GM12878 (cell line): ENCODE data around the gene FGFRL1. TPM values are rescaled to one million over a fixed set of nuclear protein-coding genes. Genes with fewer than 3 reads are reported as not detected.

Experiments used
- ATAC-seq: fragments of 200-7000 bp; cut with Tn5 transposase; 3 replicates; pipeline ENCODE4 v1.9.1; 2020; ENCODE audit warnings: mild to moderate bottlenecking, moderate library complexity
- BruUV-seq: library from RNA; stranded (reverse); fragments of 400-500 nt; replicated peaks from 2 replicates; lab custom pipeline; 2021; lab: Mats Ljungman, UMichigan
- CTCF ChIA-PET: fragments of 300-600 bp; sonication (Branson Sonifier 250); formaldehyde crosslinking; extraction: SDS; loops from one replicate; lab custom pipeline; 2021; ENCODE audit warnings: inconsistent platforms; lab: Yijun Ruan, JAX
- POLR2A ChIA-PET: fragments of 350-600 bp; formaldehyde crosslinking; extraction: SDS; loops from one replicate; lab custom pipeline; 2021; ENCODE audit warnings: inconsistent platforms; lab: Charles Lee
- RAD21 ChIA-PET: fragments of 300-600 bp; sonication (Branson Sonifier 250); formaldehyde crosslinking; loops from one replicate; lab custom pipeline; 2023; ENCODE audit warnings: antibody characterized with exemption; ENCODE audit not compliant: unreplicated experiment; lab: Charles Lee
- SMC1A ChIA-PET: fragments of 300-600 bp; sonication (Branson Sonifier 250); formaldehyde crosslinking; loops from one replicate; lab custom pipeline; 2023; ENCODE audit not compliant: unreplicated experiment, uncharacterized antibody; lab: Charles Lee
- DNase-seq: peaks from one replicate; pipeline ENCODE4 v3.0.0-alpha.2; 2011; ENCODE audit warnings: low read depth, low spot score
- FAIRE-seq: peaks from 3 replicates; lab custom pipeline; 2011; peaks lifted over from hg19 to GRCh38; lab: Jason Lieb, UNC
- H2AFZ ChIP-seq: 2 replicates; pipeline ENCODE4 v1.6.0; 2011; ENCODE audit warnings: low read depth, low read length, control low read depth; ENCODE audit not compliant: control insufficient read depth
- H3K27ac ChIP-seq: 2 replicates; pipeline ENCODE4 v1.5.1; 2011; ENCODE audit warnings: control low read depth; ENCODE audit not compliant: control insufficient read depth, insufficient read depth
- H3K27me3 ChIP-seq, 2 experiments: replicated peaks in 1 of 2; 2 replicates each; pipeline versions ENCODE4 v1.6.0 to v1.6.1; 2011; ENCODE audit warnings: low read length in 1 of 2; ENCODE audit not compliant: control insufficient read depth in 2 of 2, insufficient read depth in 2 of 2
- H3K36me3 ChIP-seq, 2 experiments: 2 replicates each; pipeline ENCODE4 v1.5.1; 2011; ENCODE audit warnings: low read length in 1 of 2; ENCODE audit not compliant: control insufficient read depth in 2 of 2, insufficient read depth in 2 of 2
- H3K4me1 ChIP-seq: 2 replicates; pipeline ENCODE4 v1.6.1; 2011; ENCODE audit warnings: mild to moderate bottlenecking, low read length, moderate library complexity, mixed read lengths; ENCODE audit not compliant: control insufficient read depth, insufficient read depth
- H3K4me2 ChIP-seq: 2 replicates; pipeline ENCODE4 v1.6.0; 2011; ENCODE audit warnings: control low read depth; ENCODE audit not compliant: control insufficient read depth, insufficient read depth
- H3K4me3 ChIP-seq: fragments of 200-600 bp; sonication (generic); 2 replicates; pipeline ENCODE4 v1.5.1; 2016
- H3K79me2 ChIP-seq: 2 replicates; pipeline ENCODE4 v1.6.0; 2011; ENCODE audit warnings: low read length; ENCODE audit not compliant: control insufficient read depth, insufficient read depth
- H3K9ac ChIP-seq: 2 replicates; pipeline ENCODE4 v1.8.0; 2011; ENCODE audit warnings: low read length, control low read depth, mixed read lengths; ENCODE audit not compliant: control insufficient read depth, insufficient read depth
- H3K9me3 ChIP-seq: replicated peaks from 3 replicates; pipeline ENCODE4 v1.5.1; 2011; ENCODE audit warnings: mild to moderate bottlenecking, low read length; ENCODE audit not compliant: control insufficient read depth, insufficient read depth
- H4K20me1 ChIP-seq: 2 replicates; pipeline ENCODE4 v1.6.0; 2011; ENCODE audit not compliant: control insufficient read depth, insufficient read depth
- ATF3 ChIP-seq: IDR thresholded peaks from 2 replicates; pipeline ENCODE4 v1.6.1; 2011; ENCODE audit warnings: low read depth, mild to moderate bottlenecking, low read length, moderate library complexity, borderline replicate concordance; ENCODE audit errors: extremely low read depth
- ATF7 ChIP-seq: fragments of 450-650 bp; IDR thresholded peaks from 2 replicates; pipeline ENCODE4 v1.6.1; 2016; ENCODE audit warnings: low read depth, mild to moderate bottlenecking
- BHLHE40 ChIP-seq, 2 experiments: fragments of 450-650 bp in 1 of 2; IDR thresholded peaks; 2 replicates each; pipeline ENCODE4 v1.6.1; 2011 to 2017; ENCODE audit warnings: low read depth in 2 of 2, borderline replicate concordance in 1 of 2, improper control_type of control experiment in 1 of 2, low read length in 1 of 2, mild to moderate bottlenecking in 1 of 2
- E2F8 ChIP-seq: fragments of 450-650 bp; IDR thresholded peaks from 2 replicates; pipeline ENCODE4 v1.6.1; 2018; ENCODE audit warnings: mild to moderate bottlenecking, low read depth, moderate library complexity; ENCODE audit not compliant: partially characterized antibody
- FOXK2 ChIP-seq: fragments of 450-650 bp; IDR thresholded peaks from 2 replicates; pipeline ENCODE4 v1.6.1; 2017; ENCODE audit warnings: mild to moderate bottlenecking, moderate library complexity
- HDAC2 ChIP-seq: fragments of 200-600 bp; sonication (generic); IDR thresholded peaks from 2 replicates; pipeline ENCODE4 v1.6.1; 2017
- IRF4 ChIP-seq: IDR thresholded peaks from 2 replicates; pipeline ENCODE4 v1.6.1; 2011; ENCODE audit warnings: low read depth, low read length
- MTA3 ChIP-seq: IDR thresholded peaks from 2 replicates; pipeline ENCODE4 v1.6.1; 2012; ENCODE audit warnings: low read length, inconsistent platforms, borderline replicate concordance
- MXI1 ChIP-seq: fragments of 150-350 bp; IDR thresholded peaks from 2 replicates; pipeline ENCODE4 v1.6.1; 2011; ENCODE audit warnings: low read depth, mild to moderate bottlenecking, inconsistent platforms, low read length, improper control_type of control experiment
- NFIC ChIP-seq: IDR thresholded peaks from 2 replicates; pipeline ENCODE4 v1.6.1; 2012; ENCODE audit warnings: low read depth, mild to moderate bottlenecking, inconsistent platforms, low read length, moderate library complexity
- NFXL1 ChIP-seq: fragments of 450-650 bp; IDR thresholded peaks from 2 replicates; pipeline ENCODE4 v1.6.1; 2017; ENCODE audit warnings: antibody characterized with exemption, mild to moderate bottlenecking, borderline replicate concordance
- POLR2AphosphoS5 ChIP-seq: IDR thresholded peaks from 2 replicates; pipeline ENCODE4 v1.6.1; 2011; ENCODE audit warnings: mild to moderate bottlenecking, low read length, inconsistent platforms
- POU2F2 ChIP-seq: IDR thresholded peaks from 3 replicates; pipeline ENCODE4 v1.6.1; 2011; ENCODE audit warnings: low read depth, mild to moderate bottlenecking, low read length, borderline replicate concordance
- RFX5 ChIP-seq: IDR thresholded peaks from 2 replicates; pipeline ENCODE4 v1.6.1; 2011; ENCODE audit warnings: low read depth, low read length, improper control_type of control experiment
- TCF3 ChIP-seq: IDR thresholded peaks from 2 replicates; pipeline ENCODE4 v1.6.1; 2012; ENCODE audit warnings: low read depth, mild to moderate bottlenecking, low read length, borderline replicate concordance; ENCODE audit not compliant: insufficient read depth
- ZNF24 ChIP-seq: fragments of 450-650 bp; IDR thresholded peaks from 2 replicates; pipeline ENCODE4 v1.6.1; 2017; ENCODE audit warnings: antibody characterized with exemption, mild to moderate bottlenecking
- WGBS: methylation state at CpG from one replicate; pipeline ENCODE4 v1.1.6; 2016; ENCODE audit warnings: low lambda C conversion rate; ENCODE audit not compliant: insufficient replicate concordance, insufficient coverage; ENCODE audit errors: missing lambda C conversion rate; 5-methylcytosine and 5-hydroxymethylcytosine counted together
- in situ Hi-C: fragments of 300-500 bp; cut with MboI; formaldehyde crosslinking; loops from 9 replicates; pipeline ENCODE4 v1.14.3; 2018; ENCODE audit warnings: mixed read lengths
- intact Hi-C: fragments of 100-400 bp; cut with micrococcal nuclease; formaldehyde crosslinking; loops from one replicate; pipeline ENCODE4 v1.14.2; 2022; ENCODE audit not compliant: unreplicated experiment
- polyA plus RNA-seq, 11 experiments: library from polyadenylated mRNA; depleted of rRNA in 4 of 11; unstranded in 6 of 11; stranded (reverse) in 5 of 11; fragments of >200 nt; fragmentation: Nextera tagmentation in 4 of 11; fragmentation: Illumina TruSeq in 1 of 11; extraction: Ambion mirVana in 4 of 11; extraction: Trizol in 1 of 11; gene quantifications; 1 replicate in 1 of 11; 2 replicates in 10 of 11; pipeline versions ENCODE4 v1.2.1 to v1.2.3, GENCODE V29; 2011 to 2016; ENCODE audit warnings: inconsistent platforms in 2 of 11, missing spikeins in 2 of 11, low read depth in 1 of 11
- total RNA-seq, 4 experiments: library from RNA; depleted of rRNA in 3 of 4; stranded (reverse); fragments of >200 nt in 3 of 4; fragmentation: Illumina TruSeq in 1 of 4; extraction: Trizol in 1 of 4; gene quantifications; 2 replicates each; pipeline versions ENCODE4 v1.2.1 to v1.2.3, GENCODE V29; 2013 to 2021

FGFRL1 gene
- total and polyA plus RNA-seq, 10 of the 15 experiments (the other 5 are each of a cell fraction or from before 2014, with no cell fraction given): 0.02 to 1.5 (median 0.29) TPM; not detected in 2

- TF ChIP-seq E2F8 (no peak), MXI1 (no peak), NFXL1 (no peak), MTA3 (no peak), ATF7 (no peak), RFX5 (no peak), IRF4 (no peak)
Observed at GRCh38 chr4:1075225-1075624, 63.8 kb downstream of the FGFRL1 start (continued).

GRCh38 chr4:1075809-1076699, 64.6 kb downstream of the FGFRL1 start:
- Histone ChIP-seq H3K4me3 (no peak overlapping the region), H3K4me1 (no peaks in the 10 kb centered on the region), H3K9me3 (no peaks in the 10 kb centered on the region; the same call in 2 of the 3 replicates), H4K20me1 (no peaks in the 10 kb centered on the region), H2AFZ (no peak overlapping the region), H3K36me3 (no peaks in the 10 kb centered on the region), H3K27me3 (no peaks in the 10 kb centered on the region), H3K27ac (no peak overlapping the region), H3K4me2 (no peak overlapping the region), H3K9ac (no peak overlapping the region), H3K79me2 (no peaks in the 10 kb centered on the region)
- BruUV-seq: no TSS peak
- in situ Hi-C loops (no loop called here), intact Hi-C loops (no loop called here)
- ChIA-PET RAD21 (no interaction called here), SMC1A (no interaction called here), CTCF (interaction anchor here (0.8 kb wide), 1 partner anchor 55 kb away, joined by 3 read pairs; no protein-coding TSS in a partner anchor), POLR2A (interaction anchor here (1.2 kb wide), 1 partner anchor 55 kb away, joined by 3 read pairs; no protein-coding TSS in a partner anchor)
- FAIRE-seq (no peak), ATAC-seq (no peak), DNase-seq (no peak)
- 32% methylated on average over 11 of the region's 11 CpGs for whole genome bisulfite sequencing
- no peak for TF ChIP-seq ATF3
- TF ChIP-seq FOXK2: no peak
- TF ChIP-seq POLR2AphosphoS5: no peak
- TF ChIP-seq E2F8: no peak
- no peak for TF ChIP-seq HDAC2
- TF ChIP-seq TCF3: no peak
- TF ChIP-seq POU2F2: no peak
- TF ChIP-seq NFIC: no peak
- no peak for TF ChIP-seq BHLHE40 (IDR thresholded peaks at IDR 0.05; ENCODE audit: borderline replicate concordance in 1 of 2, low read depth in 2 of 2, low read length in 1 of 2)
- no peak for TF ChIP-seq ZNF24
